ENCODE results near the gene CMTM8.
"Not testable (repeated sequence)": the region's sequence is repeated elsewhere in the genome, so short reads cannot be mapped to it uniquely, and the experiment has no call there.

CMTM8 gene

GRCh38 chr3:32381922-32382321, 143.4 kb downstream of the CMTM8 start:
- DNase-seq (ENCODE audit: low read depth): no peak

GRCh38 chr3:32383136-32383711, 144.7 kb downstream of the CMTM8 start:
- no peak for DNase-seq (ENCODE audit: low read depth)

DNA sequence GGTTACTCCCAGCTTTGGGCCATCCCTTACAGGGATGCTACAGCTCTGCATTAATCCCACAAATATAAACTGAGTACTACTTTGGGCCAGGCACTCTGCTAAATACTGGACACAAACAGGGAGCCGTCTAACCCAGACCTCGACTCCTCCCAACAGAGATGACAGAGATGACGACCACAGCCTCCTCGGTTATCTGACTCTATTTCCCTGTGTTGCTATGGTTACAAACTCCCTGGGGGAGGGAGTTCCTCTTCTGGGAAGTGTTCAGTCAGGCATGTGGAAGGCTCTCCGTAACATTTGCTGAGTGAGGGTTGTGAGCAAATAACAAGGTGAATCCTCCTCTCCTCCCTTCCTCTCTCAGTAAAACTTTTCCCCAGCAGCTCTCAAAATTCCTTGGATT, 146.5 kb downstream of the CMTM8 start:
- no peak for DNase-seq (ENCODE audit: low read depth)

DNA sequence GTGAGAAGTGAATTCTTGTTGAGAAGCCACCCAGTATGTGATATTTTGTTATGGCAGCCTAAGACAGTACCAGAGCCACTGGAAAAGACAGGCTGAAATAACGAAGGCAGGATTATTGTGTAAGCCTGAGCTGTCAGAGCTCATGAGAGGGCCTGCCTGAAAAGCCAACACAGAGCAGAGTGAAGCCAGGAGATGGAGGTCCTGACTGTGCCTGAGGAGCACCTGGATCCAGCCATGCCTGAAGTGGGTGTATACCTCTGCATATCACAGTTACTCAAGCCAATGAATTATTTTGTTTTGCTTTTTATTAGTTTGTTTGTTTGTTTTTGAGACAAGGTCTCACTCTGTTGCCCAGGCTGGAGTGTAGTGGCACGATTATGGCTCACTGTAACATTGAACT, 149.0 kb downstream of the CMTM8 start:
- DNase-seq (ENCODE audit: low read depth): no peak

GRCh38 chr3:32389577-32389976, 151.1 kb downstream of the CMTM8 start:
- DNase-seq (ENCODE audit: low read depth): not testable (repeated sequence)

DNA sequence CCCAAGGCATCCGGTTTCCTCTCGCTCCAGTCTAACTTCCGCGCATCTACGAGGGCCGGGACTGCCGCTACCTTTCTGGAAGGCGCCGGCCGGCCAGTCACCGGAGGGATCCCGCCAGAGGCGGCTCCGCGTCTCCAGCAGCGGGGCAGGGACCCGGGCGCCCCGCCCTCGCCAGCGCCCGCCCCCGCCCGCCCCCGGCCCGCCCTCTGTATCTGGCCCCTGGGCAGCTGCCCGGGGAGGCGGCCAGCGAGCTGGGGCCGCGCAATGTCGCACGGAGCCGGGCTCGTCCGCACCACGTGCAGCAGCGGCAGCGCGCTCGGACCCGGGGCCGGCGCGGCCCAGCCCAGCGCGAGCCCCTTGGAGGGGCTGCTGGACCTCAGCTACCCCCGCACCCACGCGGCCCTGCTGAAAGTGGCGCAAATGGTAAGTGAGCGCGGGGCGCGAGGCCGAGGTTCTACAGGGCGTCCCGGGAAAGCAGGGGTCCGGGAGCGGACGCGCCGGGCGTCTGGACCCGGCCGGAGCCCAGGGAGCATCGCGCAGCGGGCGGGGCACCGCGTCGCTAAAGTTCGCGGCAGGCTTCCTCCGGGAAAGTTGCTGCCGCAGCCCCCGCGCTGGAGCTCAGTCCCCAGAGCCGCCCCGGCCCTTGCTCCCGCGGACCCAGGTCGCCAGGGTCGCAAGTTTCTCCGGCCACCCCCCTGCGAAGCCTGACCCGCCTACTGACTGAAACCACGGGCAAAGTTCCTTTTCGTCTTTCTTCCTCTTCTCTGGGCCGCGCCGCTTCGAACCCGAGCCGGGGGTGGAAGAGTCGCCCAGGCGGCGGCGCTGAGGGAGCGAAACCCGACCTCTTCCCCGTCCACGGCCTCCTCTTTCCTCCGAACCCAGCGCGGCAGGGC, 153.4 kb downstream of the CMTM8 start, which contains the start of gene CMTM7:
CMTM7 (plus strand) TSS at position 211 of the 893 bp plus-strand sequence; CDS start at position 265, 54 bp downstream.
- no peak for DNase-seq (ENCODE audit: low read depth)

DNA sequence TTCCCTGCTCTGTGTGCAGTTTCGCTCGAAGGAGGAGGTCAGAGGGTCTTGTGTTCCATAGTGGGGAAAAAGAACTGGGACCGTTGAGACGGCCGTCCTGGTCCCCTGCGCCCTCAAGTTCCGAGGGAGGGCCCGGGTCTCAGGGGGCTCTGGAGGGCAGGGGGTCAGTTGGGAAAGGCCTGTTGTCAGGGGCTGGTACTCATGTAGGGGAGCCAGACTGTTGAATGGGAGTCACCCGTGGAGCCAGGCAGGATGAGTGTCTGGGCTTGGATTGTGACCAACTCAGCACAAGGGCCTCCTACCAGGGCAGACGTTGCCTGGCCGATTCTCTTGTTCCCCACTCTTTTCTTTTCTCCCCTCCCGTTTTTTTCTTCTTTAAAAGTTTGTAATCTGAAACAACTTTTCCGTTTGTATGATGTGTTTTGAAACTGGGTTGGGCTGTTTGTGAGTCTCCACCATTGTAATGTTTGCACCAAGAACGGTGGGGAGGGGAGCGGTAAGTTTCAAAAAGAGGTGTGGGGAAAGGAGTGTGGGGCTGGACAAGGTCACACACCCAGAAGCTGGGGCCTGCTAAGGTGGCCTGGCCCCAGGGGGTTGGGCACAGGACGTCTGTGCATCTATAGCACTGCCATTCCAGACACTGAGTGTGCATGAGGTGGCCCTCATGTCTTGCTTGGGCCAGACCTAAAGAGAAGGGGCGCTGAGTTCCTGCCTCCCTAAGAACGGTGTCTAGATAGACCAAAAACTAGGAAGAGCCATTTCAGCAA, 154.2 kb downstream of the CMTM8 start:
- DNase-seq (ENCODE audit: low read depth): no peak

DNA sequence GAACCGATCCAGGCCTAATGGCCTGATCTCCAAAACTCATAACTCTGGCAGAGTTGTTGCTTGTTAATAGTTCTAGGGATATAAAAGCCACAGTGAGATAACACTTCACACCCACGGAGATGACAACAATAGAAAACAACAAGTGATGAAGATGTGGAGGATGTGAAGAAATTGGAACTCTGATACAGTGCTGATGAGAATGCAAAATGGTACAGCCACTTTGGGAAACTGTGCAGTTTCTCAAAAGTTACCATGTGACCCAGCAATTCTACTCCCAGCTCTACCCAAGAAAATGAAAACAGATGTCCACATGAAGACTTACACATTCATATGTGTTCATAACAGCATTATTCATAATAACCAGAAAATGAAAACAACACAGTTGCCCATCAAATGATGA, 157.0 kb downstream of the CMTM8 start:
- DNase-seq (ENCODE audit: low read depth): no peak

- no peak for DNase-seq (ENCODE audit: low read depth)
These were observed 159.5 kb downstream of the CMTM8 start for GRCh38 chr3:32397941-32398340.

DNA sequence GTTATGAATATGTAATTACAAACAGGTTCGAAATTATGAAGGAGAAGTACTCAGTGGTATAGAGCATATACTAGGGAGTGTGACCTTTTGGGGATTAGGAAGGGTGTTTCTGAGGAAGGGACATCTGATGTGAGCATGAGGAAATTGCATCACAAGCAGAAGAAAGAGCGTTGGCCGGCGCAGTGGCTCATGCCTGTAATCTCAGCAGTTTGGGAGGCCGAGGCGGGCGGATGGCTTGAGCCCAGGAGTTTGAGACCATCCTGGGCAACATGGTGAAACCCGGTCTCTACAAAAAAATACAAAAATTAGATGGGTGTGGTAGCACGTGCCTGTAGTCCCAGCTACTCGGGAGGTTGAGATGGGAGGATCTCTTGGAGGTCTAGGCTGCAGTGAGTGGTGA, 160.1 kb downstream of the CMTM8 start:
- no peak for DNase-seq (ENCODE audit: low read depth)

DNA sequence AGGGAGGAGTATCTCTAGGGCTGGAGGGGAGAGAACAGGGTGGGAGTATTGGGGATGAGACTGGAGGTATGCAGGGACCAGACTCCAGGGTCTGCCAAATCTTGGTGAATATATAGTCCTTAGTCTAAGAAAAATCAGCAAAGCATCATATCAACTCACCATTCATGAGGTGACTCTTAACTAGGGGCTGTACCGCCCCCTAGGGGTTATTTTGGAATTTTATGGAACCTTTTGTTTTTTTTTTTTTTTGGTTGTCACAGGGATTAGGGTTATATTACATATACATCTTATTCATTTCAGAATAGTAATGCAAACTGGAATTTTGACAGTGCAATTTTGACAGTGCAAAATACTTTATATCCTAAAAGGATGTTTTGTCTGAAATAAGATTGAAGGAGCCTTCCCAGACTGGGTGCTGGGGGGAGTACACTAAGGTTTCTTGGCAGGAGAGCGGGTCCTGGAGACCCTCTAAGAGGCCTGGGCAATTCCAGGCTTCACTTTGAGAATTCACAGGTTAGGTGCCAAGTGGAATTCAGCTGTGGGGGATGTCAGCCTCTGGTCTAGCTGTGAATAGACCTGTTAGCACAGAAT, 160.6 kb downstream of the CMTM8 start:
- no peak for DNase-seq (ENCODE audit: low read depth)

DNA sequence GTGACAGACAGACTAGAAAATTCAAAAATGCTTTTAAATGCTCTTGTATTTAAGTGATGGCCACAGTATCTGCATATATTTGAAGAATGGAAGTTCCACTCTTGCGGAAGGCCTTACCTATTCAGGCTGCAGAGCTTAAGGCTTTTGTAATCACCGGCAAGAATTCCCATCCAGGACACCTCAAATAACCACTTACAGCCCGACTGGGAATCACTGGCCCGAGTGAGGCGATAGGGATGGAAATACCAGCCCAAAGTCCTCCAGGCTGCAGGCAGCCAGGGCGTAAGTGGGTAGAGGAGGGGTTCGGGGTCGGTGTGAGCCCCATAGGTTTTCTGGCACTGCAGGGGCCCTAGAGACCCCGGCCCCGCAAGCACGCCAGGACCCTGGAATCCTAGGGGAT, 162.6 kb downstream of the CMTM8 start:
- no peak for DNase-seq (ENCODE audit: low read depth)

DNA sequence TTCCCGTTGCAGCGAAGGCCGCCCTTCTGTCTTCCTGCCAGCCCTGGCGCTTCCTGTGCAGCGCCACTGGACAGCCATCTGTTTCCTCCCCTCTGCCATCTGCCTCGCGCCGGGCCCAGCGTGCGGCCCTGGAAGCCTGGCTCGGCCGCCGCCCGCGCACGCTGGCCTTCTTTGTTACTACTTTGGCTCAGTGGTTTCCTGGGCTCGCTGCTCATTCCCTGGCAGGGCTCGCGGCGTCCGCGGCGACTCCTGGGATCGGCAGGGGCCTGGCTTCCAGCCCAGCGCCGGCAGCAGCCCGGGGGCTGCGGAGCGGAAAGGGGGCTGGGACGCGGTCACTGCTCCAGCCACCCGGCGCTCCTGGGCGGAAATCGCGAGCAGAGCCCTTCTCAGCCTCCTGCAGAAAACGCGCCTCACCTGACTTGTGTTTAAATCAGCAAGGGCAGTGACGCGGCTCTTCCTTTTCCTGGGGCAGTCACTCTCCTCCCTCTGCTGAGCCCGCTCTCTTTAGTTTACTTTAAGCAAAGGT, 163.1 kb downstream of the CMTM8 start:
- DNase-seq (ENCODE audit: low read depth): no peak

DNA sequence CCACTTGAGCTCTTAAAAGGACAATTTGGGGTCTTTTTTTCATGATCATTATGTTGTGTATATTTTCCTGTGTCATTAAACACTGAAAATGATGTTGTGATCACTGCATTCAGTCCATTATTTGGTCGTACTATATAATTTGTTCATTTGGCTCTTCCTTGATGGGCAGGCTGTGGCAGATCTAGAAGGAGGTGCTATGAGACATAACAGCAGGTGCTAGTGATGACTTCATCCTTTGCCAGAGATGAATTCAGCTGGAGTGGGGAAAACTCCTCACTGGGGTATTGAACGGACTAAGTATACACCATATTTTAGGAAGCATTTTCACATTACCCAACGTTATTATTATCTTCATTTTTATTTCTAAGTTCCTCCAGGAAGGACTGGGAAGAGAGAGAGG, 165.2 kb downstream of the CMTM8 start:
- no peak for DNase-seq (ENCODE audit: low read depth)

- no peak for DNase-seq (ENCODE audit: low read depth)
These were observed 166.2 kb downstream of the CMTM8 start for GRCh38 chr3:32404714-32405113.

DNA sequence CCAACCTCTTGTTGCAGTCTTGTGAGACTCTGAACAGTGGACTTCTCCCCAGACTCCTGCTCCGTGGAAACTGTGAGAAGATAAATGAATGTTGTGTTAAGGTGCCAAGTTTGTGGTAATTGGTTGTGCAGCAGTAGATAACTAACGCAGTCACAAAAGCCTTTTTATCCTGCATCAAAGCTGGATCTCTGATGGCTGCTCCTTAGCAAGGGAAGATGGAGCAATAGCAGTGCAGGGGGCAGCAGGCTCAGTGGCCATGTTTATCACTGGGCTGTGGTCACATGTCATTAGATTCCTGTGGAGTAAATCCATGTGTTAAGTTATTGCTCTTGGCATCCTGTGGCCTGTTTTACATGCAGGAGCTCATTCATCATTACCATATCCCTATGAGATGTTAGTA, 166.7 kb downstream of the CMTM8 start:
- DNase-seq (ENCODE audit: low read depth): no peak

- DNase-seq (ENCODE audit: low read depth): no peak
These were observed 167.3 kb downstream of the CMTM8 start for GRCh38 chr3:32405711-32406323.

- DNase-seq (ENCODE audit: low read depth): no peak
These were observed 168.3 kb downstream of the CMTM8 start for GRCh38 chr3:32406486-32407408.

DNA sequence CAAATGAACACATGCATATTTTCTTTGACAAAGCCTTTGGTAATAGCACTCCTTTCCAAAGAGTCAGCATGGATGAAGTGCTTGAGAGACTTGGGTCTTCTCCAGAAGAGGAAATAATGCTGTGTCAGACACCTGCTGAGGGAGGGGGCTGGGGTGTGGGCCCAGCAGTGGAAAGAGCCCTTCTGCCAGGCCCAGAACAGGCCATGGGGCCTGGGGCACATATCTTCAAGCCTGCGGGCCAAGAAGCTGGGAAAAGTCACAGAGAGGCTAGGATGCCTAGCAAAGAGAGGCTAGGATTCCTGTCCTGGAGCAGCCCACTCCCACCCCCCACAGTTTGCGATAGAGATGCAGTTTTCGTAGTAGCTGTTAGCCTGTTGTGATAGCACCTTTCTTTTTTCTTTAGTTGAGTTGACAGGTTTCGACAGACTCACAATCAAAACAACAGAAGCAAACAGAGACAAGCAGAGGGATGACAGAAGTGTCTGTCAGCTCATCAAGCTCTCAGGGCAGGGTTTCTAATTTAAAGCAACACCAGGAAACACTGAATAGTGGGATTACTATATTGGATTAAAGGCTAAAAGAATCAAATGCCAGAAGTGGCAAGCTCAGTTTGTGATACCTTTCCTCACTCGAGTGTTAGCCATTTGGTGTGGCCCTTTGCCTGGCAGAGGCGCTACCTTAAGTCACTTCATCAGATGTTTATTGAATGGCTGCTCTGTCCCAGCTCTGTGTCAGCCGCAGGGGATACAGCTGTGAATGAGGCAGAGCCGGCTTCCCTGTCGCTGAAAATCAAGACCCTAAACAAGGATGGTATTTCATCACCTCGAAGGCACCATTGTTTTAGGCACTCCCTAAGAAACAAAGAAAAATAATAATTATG, 172.1 kb downstream of the CMTM8 start:
- DNase-seq (ENCODE audit: low read depth): no peak

DNA sequence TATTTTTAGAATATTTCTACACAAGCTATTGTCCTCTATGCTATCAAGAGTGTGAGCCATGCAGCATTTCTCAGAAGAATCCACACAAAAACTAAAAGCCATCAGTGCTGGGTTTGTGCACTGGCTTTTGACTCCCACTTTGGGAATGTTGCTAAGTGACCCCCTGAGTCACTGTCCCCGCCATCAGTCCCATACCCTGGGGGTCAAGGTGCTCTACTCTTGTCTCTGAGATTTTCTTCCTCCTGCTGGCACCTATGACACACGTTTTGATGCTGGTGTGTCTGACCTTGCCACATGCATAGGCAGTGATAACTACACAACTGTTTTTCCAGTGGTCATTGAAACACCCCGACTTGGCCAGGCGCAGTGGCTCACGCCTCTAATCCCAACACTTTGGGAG, 173.0 kb downstream of the CMTM8 start:
- DNase-seq (ENCODE audit: low read depth): no peak

Data from non-pigmented ciliary epithelial cell (primary cell).